Mesenchymal stem cell (in vitro differentiated cells and primary cell): Measurements from ENCODE around the gene PRAMEF14. TPM values are rescaled to one million over a fixed set of nuclear protein-coding genes. Genes with fewer than 3 reads are reported as not detected.
"Not testable (repeated sequence)": the region's sequence is repeated elsewhere in the genome, so short reads cannot be mapped to it uniquely, and the experiment has no call there.

Experiments
- DNase-seq: peaks from one replicate; pipeline ENCODE4 v3.0.0-alpha.2; 2013
- H2AFZ ChIP-seq: one replicate; pipeline ENCODE4 v1.6.1; 2013; ENCODE audit warnings: low read depth, mild to moderate bottlenecking, control low read depth, inconsistent platforms, low read length, moderate library complexity
- H2AK5ac ChIP-seq: 2 replicates; pipeline ENCODE4 v1.6.1; 2013; ENCODE audit warnings: low read length, moderate library complexity, mild to moderate bottlenecking, inconsistent platforms; ENCODE audit not compliant: severe bottlenecking
- H2BK120ac ChIP-seq: one replicate; pipeline ENCODE4 v1.6.1; 2013; ENCODE audit warnings: low read depth, mild to moderate bottlenecking, inconsistent platforms, low read length, moderate library complexity
- H2BK12ac ChIP-seq, 2 experiments: one replicate each; pipeline ENCODE4 v1.6.1; 2013; ENCODE audit warnings: inconsistent platforms in 2 of 2, low read length in 2 of 2, mild to moderate bottlenecking in 2 of 2, moderate library complexity in 2 of 2, control low read depth in 1 of 2
- H2BK15ac ChIP-seq: one replicate; pipeline ENCODE4 v1.6.1; 2013; ENCODE audit warnings: mild to moderate bottlenecking, low read depth, inconsistent platforms; ENCODE audit not compliant: poor library complexity, severe bottlenecking
- H2BK5ac ChIP-seq: 2 replicates; pipeline ENCODE4 v1.6.1; 2013; ENCODE audit warnings: low read depth, mild to moderate bottlenecking, low read length, control low read depth, inconsistent platforms; ENCODE audit not compliant: poor library complexity, severe bottlenecking
- H3K14ac ChIP-seq, 2 experiments: one replicate each; pipeline ENCODE4 v1.6.1; 2013; ENCODE audit warnings: inconsistent platforms in 2 of 2, low read length in 2 of 2, control low read depth in 1 of 2, mild to moderate bottlenecking in 1 of 2, moderate library complexity in 1 of 2
- H3K18ac ChIP-seq, 2 experiments: one replicate each; pipeline ENCODE4 v1.6.1; 2013; ENCODE audit warnings: inconsistent platforms in 2 of 2, low read length in 2 of 2, control low read depth in 1 of 2, low read depth in 1 of 2, mild to moderate bottlenecking in 1 of 2
- H3K23ac ChIP-seq, 2 experiments: one replicate each; pipeline ENCODE4 v1.6.1; 2013; ENCODE audit warnings: inconsistent platforms in 2 of 2, low read length in 2 of 2, mild to moderate bottlenecking in 2 of 2, moderate library complexity in 2 of 2, control low read depth in 1 of 2
- H3K27ac ChIP-seq: 2 replicates; pipeline ENCODE4 v1.5.1; 2013; ENCODE audit warnings: mild to moderate bottlenecking, moderate library complexity, low read length, control low read depth, inconsistent platforms; ENCODE audit not compliant: poor library complexity, severe bottlenecking
- H3K27me3 ChIP-seq, 2 experiments: 2 replicates each; pipeline versions ENCODE4 v1.6.1 to v1.7.0; 2013; ENCODE audit warnings: low read length in 2 of 2, mild to moderate bottlenecking in 2 of 2, moderate library complexity in 2 of 2, control low read depth in 1 of 2, inconsistent platforms in 1 of 2; ENCODE audit not compliant: control insufficient read depth in 1 of 2, insufficient read depth in 1 of 2
- H3K36me3 ChIP-seq, 2 experiments: 2 replicates each; pipeline versions ENCODE4 v1.6.1 to v1.7.0; 2013; ENCODE audit warnings: low read length in 2 of 2, control low read depth in 1 of 2, inconsistent platforms in 1 of 2, low read depth in 1 of 2, mild to moderate bottlenecking in 1 of 2; ENCODE audit not compliant: insufficient read depth in 2 of 2, control insufficient read depth in 1 of 2
- H3K4ac ChIP-seq, 2 experiments: one replicate each; pipeline ENCODE4 v1.6.1; 2013; ENCODE audit warnings: inconsistent platforms in 2 of 2, low read length in 2 of 2, mild to moderate bottlenecking in 2 of 2, moderate library complexity in 2 of 2, control low read depth in 1 of 2, low read depth in 1 of 2
- H3K4me1 ChIP-seq: 2 replicates; pipeline ENCODE4 v1.6.1; 2013; ENCODE audit warnings: low read depth, low read length, control low read depth; ENCODE audit not compliant: control insufficient read depth, insufficient read depth
- H3K4me2 ChIP-seq: 2 replicates; pipeline ENCODE4 v1.6.1; 2013; ENCODE audit warnings: low read length, mild to moderate bottlenecking, inconsistent platforms; ENCODE audit not compliant: poor library complexity, severe bottlenecking
- H3K4me3 ChIP-seq, 2 experiments: 2 replicates each; pipeline versions ENCODE4 v1.5.1 to v1.7.0; 2013; ENCODE audit warnings: low read length in 2 of 2, mild to moderate bottlenecking in 2 of 2, control low read depth in 1 of 2, low read depth in 1 of 2; ENCODE audit not compliant: insufficient read depth in 1 of 2
- H3K79me1 ChIP-seq: replicated peaks from 2 replicates; pipeline ENCODE4 v1.6.1; 2013; ENCODE audit warnings: mild to moderate bottlenecking, control low read depth, low read length, inconsistent platforms; ENCODE audit not compliant: poor library complexity, severe bottlenecking
- H3K9ac ChIP-seq: 2 replicates; pipeline ENCODE4 v1.7.0; 2013; ENCODE audit warnings: mild to moderate bottlenecking, low read length, moderate library complexity
- H3K9me3 ChIP-seq: 2 replicates; pipeline ENCODE4 v1.7.0; 2013; ENCODE audit warnings: mild to moderate bottlenecking, low read length; ENCODE audit not compliant: control insufficient read depth
- H4K8ac ChIP-seq: one replicate; pipeline ENCODE4 v1.6.1; 2013; ENCODE audit warnings: inconsistent platforms, mild to moderate bottlenecking, low read length, moderate library complexity
- H4K91ac ChIP-seq: one replicate; pipeline ENCODE4 v1.6.1; 2013; ENCODE audit warnings: mild to moderate bottlenecking, low read length, inconsistent platforms
- WGBS: methylation state at CpG from one replicate; pipeline ENCODE4 v1.1.7; 2013; ENCODE audit warnings: mixed read lengths; 5-methylcytosine and 5-hydroxymethylcytosine counted together
- polyA plus RNA-seq, 2 experiments: library from polyadenylated mRNA; stranded (reverse); fragments of 200-250 nt; gene quantifications; one replicate each; pipeline ENCODE4 v1.2.3, GENCODE V29; 2013

PRAMEF14 gene
- polyA plus RNA-seq (2013, experiment 1 of 2) = not detected
- not detected for polyA plus RNA-seq (2013, experiment 2 of 2)

DNA sequence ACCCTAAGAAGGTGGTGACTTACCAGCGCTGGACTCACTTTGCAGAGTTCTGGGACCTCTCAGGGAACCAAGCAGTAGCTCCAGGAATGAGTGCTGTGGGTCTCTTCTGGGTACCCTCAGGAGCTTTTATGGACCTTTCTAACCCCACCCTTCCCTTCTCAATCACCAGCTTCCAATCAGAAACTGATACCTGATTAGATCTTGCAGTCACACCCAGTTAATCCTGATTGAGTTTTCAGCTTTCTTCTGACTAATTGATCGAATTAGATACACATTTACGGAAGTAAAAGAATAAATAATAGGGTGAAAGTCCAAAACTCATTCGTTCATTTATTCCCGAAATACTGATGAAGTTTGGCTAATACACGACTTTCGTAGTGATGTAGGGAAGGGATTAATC is at the start of gene PRAMEF14:
Gene PRAMEF14, minus strand, starts transcription at position 101 of the 400 bp plus-strand sequence. CDS start 1,820 bp downstream, outside the sequence.
- H3K79me1 ChIP-seq, H2BK15ac ChIP-seq, H3K14ac ChIP-seq, H3K4me2 ChIP-seq, DNase-seq, H3K9me3 ChIP-seq, H3K4me1 ChIP-seq, H3K18ac ChIP-seq, H4K91ac ChIP-seq, H3K9ac ChIP-seq, H3K4me3 ChIP-seq, H3K23ac ChIP-seq, H2BK5ac ChIP-seq, H2BK12ac ChIP-seq, H4K8ac ChIP-seq, H3K27me3 ChIP-seq, H2AFZ ChIP-seq, H3K27ac ChIP-seq, H2AK5ac ChIP-seq, H3K4ac ChIP-seq, H2BK120ac ChIP-seq, H3K36me3 ChIP-seq: not testable (repeated sequence)
- no CpG with 5 or more reads among the region's 7 CpGs for WGBS

GRCh38 chr1:13395311-13395710 is 48.4 kb upstream of the PRAMEF14 start:
- not testable (repeated sequence) for H3K36me3 ChIP-seq, H3K23ac ChIP-seq, H2BK5ac ChIP-seq, DNase-seq, H3K27me3 ChIP-seq, H3K4me2 ChIP-seq, H4K8ac ChIP-seq, H3K4me1 ChIP-seq, H3K4ac ChIP-seq, H3K14ac ChIP-seq, H2BK12ac ChIP-seq, H4K91ac ChIP-seq, H3K27ac ChIP-seq, H2BK15ac ChIP-seq, H3K9ac ChIP-seq, H3K79me1 ChIP-seq, H3K4me3 ChIP-seq, H2AK5ac ChIP-seq, H3K18ac ChIP-seq, H2BK120ac ChIP-seq, H2AFZ ChIP-seq, H3K9me3 ChIP-seq
- 93% methylated on average over 18 of the region's 22 CpGs for WGBS

DNA sequence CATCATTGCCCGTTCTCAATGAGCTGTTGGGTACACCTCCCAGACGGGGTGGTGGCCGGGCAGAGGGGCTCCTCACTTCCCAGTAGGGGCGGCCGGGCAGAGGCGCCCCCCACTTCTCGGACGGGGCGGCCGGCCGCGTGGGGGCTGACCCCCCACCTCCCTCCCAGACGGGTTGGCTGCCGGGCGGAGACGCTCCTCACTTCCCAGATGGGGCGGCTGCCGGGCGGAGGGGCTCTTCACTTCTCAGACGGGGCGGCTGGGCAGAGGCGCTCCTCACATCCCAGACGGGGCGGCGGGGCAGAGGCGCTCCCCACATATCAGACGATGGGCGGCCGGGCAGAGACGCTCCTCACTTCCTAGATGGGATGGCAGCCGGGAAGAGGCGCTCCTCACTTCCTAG is 47.8 kb upstream of the PRAMEF14 start:
- H3K14ac ChIP-seq, DNase-seq, H3K27me3 ChIP-seq, H2AK5ac ChIP-seq, H2BK12ac ChIP-seq, H3K23ac ChIP-seq, H3K9ac ChIP-seq, H3K4me1 ChIP-seq, H3K36me3 ChIP-seq, H3K4me3 ChIP-seq, H2BK15ac ChIP-seq, H3K4me2 ChIP-seq, H3K79me1 ChIP-seq, H2AFZ ChIP-seq, H2BK5ac ChIP-seq, H4K91ac ChIP-seq, H4K8ac ChIP-seq, H2BK120ac ChIP-seq, H3K4ac ChIP-seq, H3K27ac ChIP-seq, H3K18ac ChIP-seq, H3K9me3 ChIP-seq: not testable (repeated sequence)
- 92% methylated on average over 22 of the region's 32 CpGs for WGBS

DNA sequence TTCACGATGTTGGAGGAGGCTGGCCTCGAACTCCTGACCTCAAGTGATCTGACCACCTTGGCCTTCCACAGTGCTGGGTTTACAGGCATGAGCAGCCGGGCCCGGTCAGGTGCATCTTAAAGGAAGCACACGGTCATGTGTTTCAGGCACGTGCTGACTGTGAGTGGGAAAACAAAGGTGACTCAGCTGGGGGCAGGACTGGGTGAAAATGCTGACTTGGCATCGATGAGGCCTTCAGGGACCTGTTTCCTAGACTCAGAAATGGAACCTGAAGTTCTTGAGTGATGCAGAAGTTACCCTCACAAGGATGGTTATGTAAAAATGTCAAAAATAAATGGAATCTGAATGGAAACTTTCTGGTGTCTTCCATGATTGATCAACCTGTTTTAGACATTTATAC is 46.1 kb upstream of the PRAMEF14 start:
- H2AFZ ChIP-seq = not testable (repeated sequence)

More for the DNA sequence above, 46.1 kb upstream of the PRAMEF14 start:
- not testable (repeated sequence) for H3K27me3 ChIP-seq, H3K23ac ChIP-seq, H3K4ac ChIP-seq, H3K4me3 ChIP-seq, H2BK120ac ChIP-seq, H2BK12ac ChIP-seq, H3K79me1 ChIP-seq, H2AK5ac ChIP-seq, H3K4me2 ChIP-seq, H3K14ac ChIP-seq, H3K9me3 ChIP-seq, H4K8ac ChIP-seq, H4K91ac ChIP-seq, H3K36me3 ChIP-seq, H3K9ac ChIP-seq, H3K27ac ChIP-seq, DNase-seq, H2BK15ac ChIP-seq, H3K18ac ChIP-seq, H3K4me1 ChIP-seq, H2BK5ac ChIP-seq
- 63% methylated on average over 7 of the region's 7 CpGs for WGBS
